Activated naive CD8-positive, alpha-beta T cell treated with anti-CD3 and anti-CD28 coated beads, Interleukin-2, amount 50 U/mL, for 24 hours (primary cell): ENCODE measurements around the gene JAZF1.

Experiments used
- ATAC-seq: fragments of 150-1000 bp; cut with Tn5 transposase; one replicate; pipeline ENCODE4 v1.10.0; 2021
- DNase-seq: peaks from one replicate; pipeline ENCODE4 v3.0.0; 2021
- H3K27ac Mint-ChIP-seq: one replicate; pipeline ENCODE4 v1.8.0; 2021; ENCODE audit warnings: mild to moderate bottlenecking, mixed read lengths
- H3K27me3 Mint-ChIP-seq: one replicate; pipeline ENCODE4 v1.8.0; 2021; ENCODE audit warnings: mixed read lengths
- H3K36me3 Mint-ChIP-seq: one replicate; pipeline ENCODE4 v1.8.0; 2021; ENCODE audit warnings: low read depth, mixed read lengths
- H3K4me1 Mint-ChIP-seq: one replicate; pipeline ENCODE4 v1.8.0; 2021; ENCODE audit warnings: mixed read lengths
- H3K4me3 Mint-ChIP-seq: one replicate; pipeline ENCODE4 v1.8.0; 2021; ENCODE audit warnings: mild to moderate bottlenecking, moderate library complexity, mixed read lengths
- H3K9me3 Mint-ChIP-seq: one replicate; pipeline ENCODE4 v1.8.0; 2021; ENCODE audit warnings: mixed read lengths

The JAZF1 gene

GRCh38 chr7:28179120-28180030 is 1.2 kb downstream of the JAZF1 start:
- peaks cover 55% of the 10 kb centered on the region for H3K4me1 Mint-ChIP-seq
- H3K9me3 Mint-ChIP-seq, result no peaks in the 10 kb centered on the region
- peak overlapping the region; percentile 75 for H3K4me3 Mint-ChIP-seq
- ATAC-seq (peak; percentile 45), DNase-seq (peak; percentile 72)
- peaks cover 3% of the 10 kb centered on the region for H3K36me3 Mint-ChIP-seq
- peaks cover 2% of the 10 kb centered on the region for H3K27me3 Mint-ChIP-seq
- peak overlapping the region; percentile 82 for H3K27ac Mint-ChIP-seq

- no peak for DNase-seq
- Mint-ChIP-seq H3K9me3 (no peaks in the 10 kb centered on the region), H3K36me3 (peaks cover 3% of the 10 kb centered on the region), H3K27ac (peak overlapping the region; percentile 82), H3K27me3 (peaks cover 2% of the 10 kb centered on the region), H3K4me1 (peaks cover 58% of the 10 kb centered on the region), H3K4me3 (peak overlapping the region; percentile 75)
- no peak for ATAC-seq
Observed at GRCh38 chr7:28178599-28178998, 2.0 kb downstream of the JAZF1 start.

- no peak overlapping the region for H3K27ac Mint-ChIP-seq
- DNase-seq (no peak), ATAC-seq (no peak)
- H3K4me3 Mint-ChIP-seq, result no peak overlapping the region
- peaks cover 3% of the 10 kb centered on the region for H3K36me3 Mint-ChIP-seq
- H3K4me1 Mint-ChIP-seq, result peaks cover 56% of the 10 kb centered on the region
- H3K27me3 Mint-ChIP-seq, result peaks cover 2% of the 10 kb centered on the region
- H3K9me3 Mint-ChIP-seq, result no peaks in the 10 kb centered on the region
Observed at GRCh38 chr7:28177836-28178235, 2.8 kb downstream of the JAZF1 start.

- Mint-ChIP-seq H3K27ac (no peak overlapping the region), H3K4me3 (no peak overlapping the region), H3K36me3 (peaks cover 3% of the 10 kb centered on the region), H3K9me3 (no peaks in the 10 kb centered on the region), H3K27me3 (peaks cover 2% of the 10 kb centered on the region), H3K4me1 (peaks cover 56% of the 10 kb centered on the region)
- ATAC-seq (no peak), DNase-seq (no peak)
Observed at GRCh38 chr7:28176645-28177044, 4.0 kb downstream of the JAZF1 start.

- ATAC-seq (peak; percentile 58), DNase-seq (no peak)
- Mint-ChIP-seq H3K4me3 (no peak overlapping the region), H3K27ac (no peak overlapping the region), H3K9me3 (no peaks in the 10 kb centered on the region), H3K36me3 (peaks cover 3% of the 10 kb centered on the region), H3K4me1 (peaks cover 58% of the 10 kb centered on the region), H3K27me3 (peaks cover 2% of the 10 kb centered on the region)
Observed at GRCh38 chr7:28176174-28176573, 4.4 kb downstream of the JAZF1 start.

GRCh38 chr7:28174901-28175661 is 5.5 kb downstream of the JAZF1 start:
- ATAC-seq (no peak), DNase-seq (no peak)
- Mint-ChIP-seq H3K27ac (no peak overlapping the region), H3K4me3 (no peak overlapping the region), H3K4me1 (peaks cover 55% of the 10 kb centered on the region), H3K27me3 (peaks cover 2% of the 10 kb centered on the region), H3K9me3 (no peaks in the 10 kb centered on the region), H3K36me3 (peaks cover 4% of the 10 kb centered on the region)

- peak overlapping the region; percentile 37 for H3K27ac Mint-ChIP-seq
- DNase-seq (no peak), ATAC-seq (no peak)
- peaks cover 4% of the 10 kb centered on the region for H3K36me3 Mint-ChIP-seq
- peaks cover 2% of the 10 kb centered on the region for H3K27me3 Mint-ChIP-seq
- no peak overlapping the region for H3K4me3 Mint-ChIP-seq
- H3K4me1 Mint-ChIP-seq, result peaks cover 58% of the 10 kb centered on the region
- H3K9me3 Mint-ChIP-seq, result no peaks in the 10 kb centered on the region
Observed at GRCh38 chr7:28174442-28174841, 6.2 kb downstream of the JAZF1 start.

- Mint-ChIP-seq H3K9me3 (no peaks in the 10 kb centered on the region), H3K36me3 (peaks cover 4% of the 10 kb centered on the region), H3K27me3 (no peaks in the 10 kb centered on the region), H3K4me3 (no peak overlapping the region), H3K27ac (no peak overlapping the region), H3K4me1 (peaks cover 60% of the 10 kb centered on the region)
- ATAC-seq (no peak), DNase-seq (no peak)
Observed at GRCh38 chr7:28173531-28173930, 7.1 kb downstream of the JAZF1 start.

- H3K36me3 Mint-ChIP-seq, result peaks cover 4% of the 10 kb centered on the region
- no peak overlapping the region for H3K27ac Mint-ChIP-seq
- peaks cover 62% of the 10 kb centered on the region for H3K4me1 Mint-ChIP-seq
- no peak overlapping the region for H3K4me3 Mint-ChIP-seq
- no peaks in the 10 kb centered on the region for H3K27me3 Mint-ChIP-seq
- ATAC-seq (no peak), DNase-seq (no peak)
- H3K9me3 Mint-ChIP-seq, result no peaks in the 10 kb centered on the region
Observed at GRCh38 chr7:28172958-28173357, 7.6 kb downstream of the JAZF1 start.

GRCh38 chr7:28170701-28171100 is 9.9 kb downstream of the JAZF1 start:
- ATAC-seq, result no peak
- no peak for DNase-seq
- H3K27me3 Mint-ChIP-seq, result no peaks in the 10 kb centered on the region
- no peaks in the 10 kb centered on the region for H3K9me3 Mint-ChIP-seq
- H3K36me3 Mint-ChIP-seq, result peaks cover 7% of the 10 kb centered on the region
- no peak overlapping the region for H3K4me3 Mint-ChIP-seq
- H3K27ac Mint-ChIP-seq, result no peak overlapping the region
- peaks cover 63% of the 10 kb centered on the region for H3K4me1 Mint-ChIP-seq

GRCh38 chr7:28169230-28169629 is 11.4 kb downstream of the JAZF1 start:
- no peak overlapping the region for H3K4me3 Mint-ChIP-seq

GRCh38 chr7:28168393-28169158 is 12.0 kb downstream of the JAZF1 start:
- Mint-ChIP-seq H3K36me3 (peaks cover 5% of the 10 kb centered on the region), H3K27me3 (no peaks in the 10 kb centered on the region), H3K27ac (no peak overlapping the region), H3K4me1 (peaks cover 59% of the 10 kb centered on the region), H3K4me3 (peak overlapping the region; percentile 1), H3K9me3 (no peaks in the 10 kb centered on the region)
- DNase-seq, result no peak
- ATAC-seq, result peak; percentile 74

More at GRCh38 chr7:28169230-28169629, 11.4 kb downstream of the JAZF1 start:
- Mint-ChIP-seq H3K9me3 (no peaks in the 10 kb centered on the region), H3K4me1 (peaks cover 63% of the 10 kb centered on the region), H3K27me3 (no peaks in the 10 kb centered on the region), H3K36me3 (peaks cover 5% of the 10 kb centered on the region), H3K27ac (no peak overlapping the region)
- ATAC-seq, result no peak
- no peak for DNase-seq

GRCh38 chr7:28166982-28167715 is 13.4 kb downstream of the JAZF1 start:
- Mint-ChIP-seq H3K9me3 (no peaks in the 10 kb centered on the region), H3K27me3 (no peaks in the 10 kb centered on the region), H3K27ac (no peak overlapping the region), H3K4me3 (no peak overlapping the region), H3K36me3 (peaks cover 5% of the 10 kb centered on the region), H3K4me1 (peaks cover 56% of the 10 kb centered on the region)
- ATAC-seq (no peak), DNase-seq (no peak)
